ENCODE data around the gene FTCD.

GRCh38 chr21:46111857-46112724, 43.3 kb downstream of the FTCD start:
- TF ChIP-seq CTCF (IDR thresholded peaks at IDR 0.05) = no peak
- TF ChIP-seq POLR2A (IDR thresholded peaks at IDR 0.05) = no peak

All from adrenal gland (tissue), 5 donors.